Spleen (tissue), 11 donors: ENCODE measurements around the gene ELP1. TPM values are rescaled to one million over a fixed set of nuclear protein-coding genes. Genes with fewer than 3 reads are reported as not detected.

ENCODE experiments used
- DNase-seq: peaks from one replicate; pipeline ENCODE4 v3.0.0-alpha.2; 2020
- H3K27ac ChIP-seq, 8 donors: fragments of 200-600 bp; sonication (generic) in 7 of 8; 1 replicate in 4 of 8; 2 replicates in 4 of 8; pipeline versions ENCODE4 v1.5.0 to v1.8.0; 2016 to 2021; ENCODE audit warnings: inconsistent platforms in 4 of 8, mild to moderate bottlenecking in 4 of 8, moderate library complexity in 1 of 8
- H3K27me3 ChIP-seq, 7 donors: fragments of 200-600 bp; sonication (generic) in 6 of 7; replicated peaks in 1 of 7; 1 replicate in 4 of 7; 2 replicates in 3 of 7; pipeline versions ENCODE4 v1.5.0 to v1.8.0; 2016 to 2021; ENCODE audit warnings: inconsistent platforms in 3 of 7, mild to moderate bottlenecking in 1 of 7
- H3K36me3 ChIP-seq, 6 donors: fragments of 200-600 bp; sonication (generic) in 5 of 6; 1 replicate in 4 of 6; 2 replicates in 2 of 6; pipeline versions ENCODE4 v1.5.0 to v1.8.0; 2016 to 2021; ENCODE audit warnings: inconsistent platforms in 2 of 6
- H3K4me1 ChIP-seq, 6 donors: fragments of 200-600 bp; sonication (generic) in 5 of 6; 1 replicate in 3 of 6; 2 replicates in 3 of 6; pipeline versions ENCODE4 v1.5.0 to v1.8.0; 2016 to 2021; ENCODE audit warnings: inconsistent platforms in 3 of 6
- H3K4me3 ChIP-seq, 8 donors: fragments of 200-600 bp; sonication (generic) in 7 of 8; 1 replicate in 4 of 8; 2 replicates in 4 of 8; pipeline versions ENCODE4 v1.5.0 to v1.8.0; 2016 to 2021; ENCODE audit warnings: inconsistent platforms in 4 of 8, mild to moderate bottlenecking in 4 of 8, moderate library complexity in 2 of 8
- H3K9me3 ChIP-seq, 8 donors: fragments of 200-600 bp; sonication (generic) in 7 of 8; 1 replicate in 4 of 8; 2 replicates in 4 of 8; pipeline versions ENCODE4 v1.5.0 to v1.8.0; 2016 to 2021; ENCODE audit warnings: inconsistent platforms in 4 of 8
- POLR2A ChIP-seq, 3 donors: fragments of 450-650 bp; IDR thresholded peaks; one replicate each; pipeline ENCODE4 v1.5.1; 2017; ENCODE audit warnings: antibody characterized with exemption in 3 of 3, mild to moderate bottlenecking in 1 of 3
- POLR2AphosphoS5 ChIP-seq, 3 donors: sonication (generic); formaldehyde crosslinking; IDR thresholded peaks; one replicate each; pipeline ENCODE4 v1.5.1; 2017; ENCODE audit warnings: antibody characterized with exemption in 3 of 3
- WGBS, 5 donors: extraction: QIAGEN DNeasy Blood & Tissue Kit in 3 of 5; methylation state at CpG; one replicate each; pipeline versions ENCODE4 v1.1.5 to v1.1.7; 2013 to 2018; 5-methylcytosine and 5-hydroxymethylcytosine counted together
- intact Hi-C: fragments of 100-400 bp; cut with DNase I; formaldehyde crosslinking; loops from one replicate; pipeline ENCODE4 v1.15.0; 2023; ENCODE audit warnings: low total_unique reads
- polyA plus RNA-seq, 3 donors: library from polyadenylated mRNA; stranded (reverse); fragments of 200-250 nt; gene quantifications; one replicate each; pipeline ENCODE4 v1.2.1, GENCODE V29; 2013
- total RNA-seq, 7 donors: library from RNA; depleted of rRNA in 3 of 7; stranded (reverse); fragments of >200 nt in 3 of 7; fragmentation: NEBNext Ultra II Directional in 4 of 7; extraction: Animal tissue kit (Norgen Biotek cat#: 25700) in 4 of 7; gene quantifications; one replicate each; pipeline versions ENCODE4 v1.1.0 to v1.2.1, GENCODE V29; 2016 to 2021
- TF ChIP-seq, protein P1 (sequence below), 11 experiments: fragments of 200-600 bp in 7 of 11; fragments of 450-650 bp in 4 of 11; sonication (generic) in 4 of 11; IDR thresholded peaks in 8 of 11; conservative IDR thresholded peaks in 3 of 11; 1 replicate in 7 of 11; 2 replicates in 4 of 11; pipeline versions ENCODE4 v1.4.0 to v1.8.0; 2016 to 2021; ENCODE audit warnings: antibody characterized with exemption in 11 of 11, inconsistent platforms in 4 of 11, mild to moderate bottlenecking in 1 of 11
- donor health status: healthy with polysubstance abuse.
- donor health status: DM: no; HTN: no; CAD: no; lungs with moderate emphysema.
- donor health status: DM: no; HTN: no; CAD: no.
- donor health status: Bipolar disorder and iron deficiency.
- donor health status: healthy.
- donor health status: DM: no; HTN: no; CAD: no.
- donor health status: DM: yes; HTN: yes; CAD: no.

The ELP1 gene
- total and polyA plus RNA-seq, 10 donors: 9.9 to 30.5 (median 17.6) TPM

GRCh38 chr9:108867116-108867515 lies 66.8 kb downstream of the ELP1 start:
- Histone ChIP-seq H3K9me3 (peaks cover 0 to 9% (median 1%) of the 10 kb centered on the region in 8 donors), H3K4me1 (no peaks in the 10 kb centered on the region), H3K36me3 (peaks cover 0 to 54% (median 31%) of the 10 kb centered on the region in 6 donors), H3K4me3 (no peak overlapping the region), H3K27ac (no peak overlapping the region), H3K27me3 (no peaks in the 10 kb centered on the region)
- TF ChIP-seq, protein P1, sequence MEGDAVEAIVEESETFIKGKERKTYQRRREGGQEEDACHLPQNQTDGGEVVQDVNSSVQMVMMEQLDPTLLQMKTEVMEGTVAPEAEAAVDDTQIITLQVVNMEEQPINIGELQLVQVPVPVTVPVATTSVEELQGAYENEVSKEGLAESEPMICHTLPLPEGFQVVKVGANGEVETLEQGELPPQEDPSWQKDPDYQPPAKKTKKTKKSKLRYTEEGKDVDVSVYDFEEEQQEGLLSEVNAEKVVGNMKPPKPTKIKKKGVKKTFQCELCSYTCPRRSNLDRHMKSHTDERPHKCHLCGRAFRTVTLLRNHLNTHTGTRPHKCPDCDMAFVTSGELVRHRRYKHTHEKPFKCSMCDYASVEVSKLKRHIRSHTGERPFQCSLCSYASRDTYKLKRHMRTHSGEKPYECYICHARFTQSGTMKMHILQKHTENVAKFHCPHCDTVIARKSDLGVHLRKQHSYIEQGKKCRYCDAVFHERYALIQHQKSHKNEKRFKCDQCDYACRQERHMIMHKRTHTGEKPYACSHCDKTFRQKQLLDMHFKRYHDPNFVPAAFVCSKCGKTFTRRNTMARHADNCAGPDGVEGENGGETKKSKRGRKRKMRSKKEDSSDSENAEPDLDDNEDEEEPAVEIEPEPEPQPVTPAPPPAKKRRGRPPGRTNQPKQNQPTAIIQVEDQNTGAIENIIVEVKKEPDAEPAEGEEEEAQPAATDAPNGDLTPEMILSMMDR (IDR thresholded peaks at IDR 0.05 in 8 of 11, conservative IDR thresholded peaks at IDR 0.05 in 3 of 11): no peak
- TF ChIP-seq POLR2AphosphoS5 (IDR thresholded peaks at IDR 0.05): no peak
- no peak for TF ChIP-seq POLR2A (IDR thresholded peaks at IDR 0.05)
- DNase-seq: no peak
- intact Hi-C loops: no loop called here

DNA sequence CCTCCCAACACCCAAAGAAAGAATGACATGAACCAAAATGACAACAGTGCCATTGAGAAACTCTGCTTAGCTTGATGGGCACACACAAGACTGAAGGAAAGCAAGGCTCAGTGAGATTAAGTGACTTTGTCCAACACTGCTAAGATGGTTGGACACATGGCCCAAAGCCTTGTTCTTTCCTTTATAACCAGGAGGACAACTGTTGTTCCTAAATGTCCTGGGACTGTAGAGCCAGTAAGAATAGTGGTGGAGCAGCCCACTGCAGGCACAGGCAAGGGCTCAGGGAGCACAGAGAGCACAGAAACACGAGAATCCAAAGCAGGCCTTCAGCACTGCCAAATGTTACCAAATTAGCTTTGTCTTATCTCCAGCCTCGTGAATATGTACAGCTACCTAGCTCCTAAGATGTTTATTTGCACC lies 67.9 kb downstream of the ELP1 start:
- H3K9me3 ChIP-seq: no peaks in the 10 kb centered on the region
- WGBS, 5 donors: 58 to 93% (median 91%) methylated on average over 2 of the region's 2 CpGs
- no peaks in the 10 kb centered on the region for H3K4me1 ChIP-seq
- H3K36me3 ChIP-seq: peaks cover 0 to 43% (median 21%) of the 10 kb centered on the region in 6 donors
- no peak overlapping the region for H3K4me3 ChIP-seq
- TF ChIP-seq, protein P1 (IDR thresholded peaks at IDR 0.05 in 8 of 11, conservative IDR thresholded peaks at IDR 0.05 in 3 of 11): no peak
- TF ChIP-seq POLR2AphosphoS5 (IDR thresholded peaks at IDR 0.05) (no peak), POLR2A (IDR thresholded peaks at IDR 0.05) (no peak)
- no peak for DNase-seq
- H3K27ac ChIP-seq: no peak overlapping the region
- intact Hi-C loops: no loop called here
- no peaks in the 10 kb centered on the region for H3K27me3 ChIP-seq

GRCh38 chr9:108865037-108865436 lies 68.9 kb downstream of the ELP1 start:
- no peaks in the 10 kb centered on the region for H3K9me3 ChIP-seq
- intact Hi-C loops: no loop called here
- 92 to 99% (median 96%) methylated on average over 4 of the region's 4 CpGs for WGBS, 5 donors
- no peaks in the 10 kb centered on the region for H3K27me3 ChIP-seq
- TF ChIP-seq, protein P1 (IDR thresholded peaks at IDR 0.05 in 8 of 11, conservative IDR thresholded peaks at IDR 0.05 in 3 of 11): no peak
- TF ChIP-seq POLR2AphosphoS5 (IDR thresholded peaks at IDR 0.05): no peak
- no peak for TF ChIP-seq POLR2A (IDR thresholded peaks at IDR 0.05)
- H3K4me3 ChIP-seq: no peak overlapping the region
- no peak overlapping the region for H3K27ac ChIP-seq
- peaks cover 0 to 33% (median 16%) of the 10 kb centered on the region in 6 donors for H3K36me3 ChIP-seq
- H3K4me1 ChIP-seq: no peaks in the 10 kb centered on the region
- DNase-seq: no peak

DNA sequence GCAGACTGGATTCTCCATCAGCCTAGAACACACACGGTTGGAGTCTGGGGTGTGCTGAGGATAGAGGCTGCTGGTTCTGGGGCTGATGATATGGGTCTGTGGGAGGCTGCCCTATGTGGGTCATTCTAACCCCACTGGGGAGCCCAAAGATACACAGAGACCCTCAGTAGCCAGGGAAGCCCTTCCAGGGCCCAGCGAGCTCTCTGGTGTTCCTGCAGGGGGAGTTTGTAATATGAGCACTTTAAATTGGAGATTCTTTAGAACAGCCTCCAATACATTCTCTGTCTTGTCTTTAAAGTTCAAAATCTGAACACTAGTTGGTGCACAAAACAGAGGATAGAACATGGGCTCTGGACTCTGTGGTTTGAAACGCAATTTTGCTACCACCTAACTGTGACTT lies 69.5 kb downstream of the ELP1 start:
- H3K4me1 ChIP-seq: no peaks in the 10 kb centered on the region
- no peak overlapping the region for H3K27ac ChIP-seq
- no peaks in the 10 kb centered on the region for H3K27me3 ChIP-seq
- 83 to 93% (median 90%) methylated on average over 2 to 3 of the region's 3 CpGs for WGBS, 5 donors
- H3K36me3 ChIP-seq: peaks cover 0 to 27% (median 13%) of the 10 kb centered on the region in 6 donors
- TF ChIP-seq, protein P1 (IDR thresholded peaks at IDR 0.05 in 8 of 11, conservative IDR thresholded peaks at IDR 0.05 in 3 of 11): no peak
- no peak for TF ChIP-seq POLR2A (IDR thresholded peaks at IDR 0.05)
- no peak for TF ChIP-seq POLR2AphosphoS5 (IDR thresholded peaks at IDR 0.05)
- intact Hi-C loops: no loop called here
- no peak for DNase-seq
- no peak overlapping the region for H3K4me3 ChIP-seq
- no peaks in the 10 kb centered on the region for H3K9me3 ChIP-seq
